GM21528 (cell line): ENCODE measurements around the gene RWDD1.
"Not testable (repeated sequence)": the region's sequence is repeated elsewhere in the genome, so short reads cannot be mapped to it uniquely, and the experiment has no call there.

Experiments used
- ATAC-seq: cut with Tn5 transposase; IDR thresholded peaks from one replicate; pipeline ENCODE4 v1.9.1; 2021; ENCODE audit warnings: mild to moderate bottlenecking, moderate library complexity; ENCODE audit not compliant: unreplicated experiment, low FRiP score

The RWDD1 gene

DNA sequence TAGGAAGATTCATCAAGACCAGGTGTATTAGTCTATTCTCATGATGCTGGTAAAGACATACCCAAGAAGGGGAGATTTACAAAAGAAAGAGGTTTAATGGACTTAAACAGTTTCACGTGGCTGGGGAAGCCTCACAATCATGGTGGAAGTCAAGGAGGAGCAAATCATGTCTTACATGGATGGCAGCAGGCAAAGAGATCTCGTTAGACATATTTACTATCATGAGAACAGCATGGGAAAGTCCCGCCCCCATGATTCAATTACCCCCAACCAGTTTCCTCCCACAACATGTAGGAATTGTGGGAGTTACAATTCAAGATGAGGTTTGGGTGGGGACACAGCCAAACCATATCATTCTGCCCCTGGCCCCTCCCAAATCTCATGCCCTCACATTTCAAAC is 32.6 kb downstream of the RWDD1 start:
- not testable (repeated sequence) for ATAC-seq

DNA sequence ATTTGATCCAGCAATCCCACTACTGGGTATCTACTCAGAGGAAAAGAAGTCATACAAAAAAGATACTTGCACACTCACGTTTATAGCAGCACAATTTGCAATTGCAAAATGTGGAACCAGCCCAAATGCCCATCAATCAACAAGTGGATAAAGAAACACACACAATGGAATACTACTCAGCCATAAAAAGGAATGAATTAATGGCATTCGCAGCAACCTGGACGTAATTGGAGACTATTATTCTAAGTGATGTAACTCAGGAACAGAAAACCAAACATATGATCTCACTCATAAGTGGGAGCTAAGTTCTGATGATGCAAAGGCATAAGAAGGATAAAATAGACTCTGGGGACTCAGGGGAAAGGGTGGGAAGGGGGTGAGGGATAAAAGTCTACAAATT is 33.6 kb downstream of the RWDD1 start:
- ATAC-seq, result not testable (repeated sequence)

DNA sequence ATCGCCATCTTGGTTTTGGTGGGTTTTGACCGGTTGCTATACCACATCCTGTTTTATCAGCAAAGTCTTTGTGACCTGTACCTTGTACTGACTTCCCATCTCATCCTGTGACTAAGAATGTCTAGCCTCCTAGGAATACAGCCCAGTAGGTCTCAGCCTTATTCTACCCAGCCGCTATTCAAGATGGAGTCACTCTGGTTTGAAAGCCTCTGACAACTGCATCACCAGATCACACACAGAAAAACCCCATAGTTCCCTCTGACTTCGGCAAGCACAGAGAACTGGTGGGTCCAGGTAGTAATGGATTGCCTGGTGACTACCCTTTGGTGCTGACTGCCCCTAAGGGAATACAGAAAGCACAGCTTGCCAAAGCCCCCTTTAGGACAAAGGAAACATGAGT is 34.6 kb downstream of the RWDD1 start:
- ATAC-seq, result no peak

DNA sequence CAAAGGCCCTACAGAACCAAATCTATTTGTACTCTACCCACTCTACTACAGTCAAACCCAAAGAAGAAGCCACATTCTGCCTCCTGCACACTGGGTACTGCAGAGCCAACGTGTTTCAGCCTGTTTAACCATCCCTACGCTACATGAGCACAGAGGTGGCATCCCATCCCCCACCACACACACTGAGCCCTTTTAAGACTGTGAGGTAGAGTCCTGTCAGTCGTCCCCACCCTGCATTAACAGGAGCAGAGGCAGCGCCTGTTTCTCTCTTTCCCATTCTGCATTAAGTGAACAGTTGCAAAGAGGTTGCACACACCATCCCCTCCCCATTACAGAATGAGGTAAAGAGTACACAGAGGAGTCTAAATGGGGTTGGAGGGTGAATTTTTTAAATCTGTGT is 39.8 kb downstream of the RWDD1 start:
- ATAC-seq, result no peak

DNA sequence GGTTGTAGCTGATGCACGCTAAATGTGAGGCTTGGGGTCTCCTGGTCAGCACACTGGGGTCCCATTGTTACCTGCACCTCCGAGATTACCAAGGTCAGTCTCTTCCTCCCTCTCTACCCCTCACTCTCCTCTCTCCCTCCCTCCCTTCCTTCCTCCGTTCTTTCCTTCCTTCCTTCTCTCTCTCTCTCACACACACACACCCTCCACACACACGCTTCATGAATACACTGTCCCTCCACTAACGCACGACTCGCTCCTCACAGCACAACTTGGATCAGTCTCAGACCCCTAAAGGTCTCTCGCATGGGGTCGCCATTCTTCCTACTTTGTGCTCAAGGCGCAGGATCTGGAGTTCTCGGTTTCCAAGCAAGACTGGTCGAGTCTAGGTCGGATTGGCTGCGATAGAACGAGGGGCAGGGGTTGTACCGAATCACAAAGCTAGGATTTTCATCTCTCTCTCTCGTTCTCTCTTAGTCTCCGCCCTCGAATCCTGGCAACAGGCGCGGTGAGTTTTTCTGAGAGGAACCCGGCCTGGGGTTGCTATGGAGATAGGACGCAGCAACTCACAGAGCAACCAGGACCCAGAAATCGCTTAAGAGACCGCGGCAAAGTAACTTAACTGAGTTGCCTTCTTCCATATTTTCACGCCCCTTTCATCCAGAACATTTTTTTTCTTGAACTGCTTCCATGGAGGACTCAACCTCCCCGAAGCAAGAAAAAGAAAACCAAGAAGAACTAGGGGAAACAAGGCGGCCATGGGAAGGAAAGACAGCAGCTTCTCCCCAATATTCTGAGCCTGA is 44.8 kb downstream of the RWDD1 start, which contains the start of gene RSPH4A:
TSS of gene RSPH4A (plus strand) at position 543 of the 800 bp plus-strand sequence. CDS start at position 688, 145 bp downstream.
- peak; percentile 99 for ATAC-seq

DNA sequence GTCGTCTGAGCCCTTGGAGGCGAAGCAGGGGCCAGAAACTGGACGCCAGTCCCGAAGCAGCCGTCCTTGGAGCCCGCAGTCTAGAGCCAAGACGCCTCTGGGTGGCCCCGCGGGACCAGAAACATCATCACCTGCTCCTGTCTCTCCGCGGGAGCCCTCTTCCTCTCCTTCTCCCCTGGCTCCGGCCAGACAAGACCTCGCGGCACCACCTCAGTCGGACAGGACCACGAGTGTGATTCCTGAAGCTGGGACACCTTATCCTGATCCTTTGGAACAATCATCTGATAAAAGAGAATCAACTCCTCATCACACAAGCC is 45.4 kb downstream of the RWDD1 start:
- ATAC-seq, result no peak

DNA sequence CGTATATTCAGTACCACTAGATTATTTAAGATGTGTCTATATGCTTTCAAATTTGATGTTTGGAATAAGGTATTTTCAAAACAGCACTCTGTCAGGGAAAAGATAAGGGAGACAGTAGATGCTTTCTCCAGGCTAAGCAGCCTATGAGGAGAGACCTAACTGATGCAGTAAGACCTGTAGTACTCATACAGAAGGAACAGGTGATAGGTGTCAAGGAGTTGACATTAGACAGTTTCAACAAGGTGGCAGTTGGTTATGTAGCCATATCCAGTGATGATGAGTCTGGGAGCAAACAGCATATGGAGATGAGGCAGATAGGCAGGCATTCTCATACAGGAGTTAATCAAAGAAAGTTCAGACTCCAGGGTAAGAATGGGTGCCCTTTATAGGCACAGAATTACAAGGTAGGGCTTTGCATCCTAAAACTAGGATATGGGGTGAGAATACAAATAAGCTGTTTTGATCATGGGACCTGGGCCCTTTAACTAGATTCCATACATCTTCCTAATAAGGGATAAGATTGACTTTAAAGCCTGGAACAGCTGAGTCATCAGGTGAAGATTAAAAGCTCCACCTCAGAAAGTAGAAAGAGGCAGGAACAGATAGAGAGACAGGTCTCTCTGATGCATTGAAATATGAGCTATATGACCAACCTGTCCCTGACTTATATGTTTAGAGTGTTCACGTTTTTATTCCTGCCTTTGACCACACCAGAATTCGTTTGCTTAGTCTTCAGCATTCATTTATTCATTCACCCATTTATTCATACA is 52.9 kb downstream of the RWDD1 start:
- no peak for ATAC-seq

DNA sequence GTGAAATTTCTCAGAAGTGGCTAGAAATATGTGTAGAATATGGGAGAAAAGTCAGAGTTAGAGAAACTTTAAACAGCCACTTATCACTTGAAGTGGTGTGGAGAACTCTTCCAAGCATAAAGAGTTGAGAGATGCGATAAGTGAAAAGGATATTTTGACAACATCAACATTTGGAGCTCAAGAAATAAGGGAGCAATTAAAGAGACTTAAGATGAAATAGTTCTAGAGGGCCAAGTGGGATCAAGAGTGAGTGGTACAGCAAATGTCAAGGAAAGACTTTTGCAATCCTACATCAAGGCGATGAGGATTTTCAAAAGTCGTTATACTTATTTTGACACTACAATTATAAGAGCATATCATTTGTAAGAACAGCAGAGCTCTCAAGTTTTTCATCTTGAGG is 54.6 kb downstream of the RWDD1 start:
- ATAC-seq, result no peak

DNA sequence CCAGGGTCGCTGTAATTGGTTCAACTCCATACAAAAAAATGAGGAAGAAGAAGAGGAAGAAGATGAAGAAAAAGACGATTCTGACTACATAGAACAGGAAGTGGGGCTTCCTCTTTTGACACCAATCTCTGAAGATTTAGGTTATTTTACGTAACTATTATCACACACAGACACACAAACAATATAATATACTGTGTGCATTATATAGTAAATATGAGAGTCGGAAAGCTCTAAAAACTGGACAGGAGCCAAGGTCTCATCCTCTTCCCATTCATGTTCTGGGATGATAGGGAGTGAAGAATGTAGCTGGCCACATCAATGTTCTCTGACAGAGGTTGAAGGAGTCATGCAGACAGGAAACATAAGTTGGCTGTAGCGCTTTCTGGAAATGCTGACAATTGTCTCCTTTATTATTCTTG is 58.3 kb downstream of the RWDD1 start:
- ATAC-seq, result no peak

DNA sequence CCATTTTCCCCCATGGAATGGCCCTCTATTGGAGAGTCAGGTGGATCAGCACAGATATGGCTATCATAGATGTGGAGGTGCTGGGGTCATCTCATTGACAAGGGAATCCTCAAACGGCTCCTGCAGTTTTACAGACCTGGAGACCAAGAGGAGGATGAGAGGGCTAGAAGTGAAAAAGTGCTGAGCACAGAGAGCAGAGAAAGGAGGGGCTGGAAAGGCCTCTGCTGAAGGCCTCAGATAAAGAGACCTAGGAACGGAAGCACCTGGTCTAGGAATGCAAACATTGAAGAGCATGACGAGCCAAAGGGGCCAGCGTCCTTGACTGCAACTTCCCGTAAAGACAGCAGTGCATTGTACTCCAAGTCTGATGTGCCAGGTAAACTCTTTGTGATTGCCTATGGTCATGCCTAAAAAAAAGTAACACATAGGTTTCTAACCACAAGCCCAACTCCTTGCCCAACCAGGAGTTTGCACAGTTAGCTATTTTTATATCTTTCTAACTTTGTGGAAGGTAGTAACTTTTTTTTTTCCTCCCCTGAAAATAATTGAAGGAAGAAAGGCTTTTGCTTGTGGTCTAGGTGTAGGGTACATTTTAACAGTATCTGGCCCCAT is 60.2 kb downstream of the RWDD1 start:
- ATAC-seq, result no peak

DNA sequence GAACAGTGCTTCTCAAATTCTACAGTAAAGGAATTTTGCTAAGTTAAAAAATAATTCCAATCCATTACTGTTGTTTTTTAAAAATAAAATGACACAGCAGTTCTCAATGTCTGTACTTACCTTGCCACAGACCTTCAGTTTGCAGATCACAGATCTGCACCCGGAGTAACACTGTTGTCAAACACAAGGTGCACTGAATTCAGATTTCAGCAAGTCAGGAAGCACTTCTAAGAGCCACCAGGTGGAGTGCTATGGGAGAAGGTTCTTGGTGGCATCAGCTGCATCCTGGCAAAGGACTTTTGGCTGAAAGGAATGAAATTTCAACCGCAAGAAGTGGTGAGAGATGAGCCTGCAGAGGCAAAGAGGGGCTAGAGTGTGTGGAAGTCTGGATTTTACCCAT is 62.4 kb downstream of the RWDD1 start:
- ATAC-seq, result no peak
